NCI-H1105 (cell line): ENCODE data around the gene MAML1.

Experiments
- DNase-seq: peaks from one replicate; lab custom pipeline; 2025; lab: John Stamatoyannopoulos, UW

The MAML1 gene

GRCh38 chr5:179793468-179794139 is 61.0 kb downstream of the MAML1 start, which contains the start of gene LTC4S:
TSS of gene LTC4S (plus strand) at chr5:179793986. CDS start at chr5:179794081, 95 bp downstream.
- no peak for DNase-seq

GRCh38 chr5:179794171-179794570 is 61.5 kb downstream of the MAML1 start:
- DNase-seq: no peak

- DNase-seq: no peak
Measured at GRCh38 chr5:179794575-179794974, 62.0 kb downstream of the MAML1 start.

- peak; percentile 53 for DNase-seq
Measured at GRCh38 chr5:179795049-179795862, 62.6 kb downstream of the MAML1 start.

GRCh38 chr5:179795863-179796833 is 63.5 kb downstream of the MAML1 start:
- peak; percentile 64 for DNase-seq

GRCh38 chr5:179796877-179797608 is 64.4 kb downstream of the MAML1 start:
- DNase-seq: no peak

GRCh38 chr5:179797741-179798140 is 65.1 kb downstream of the MAML1 start:
- DNase-seq: no peak

- no peak for DNase-seq
Measured at GRCh38 chr5:179798144-179798770, 65.6 kb downstream of the MAML1 start.

- no peak for DNase-seq
Measured at GRCh38 chr5:179798771-179799643, 66.4 kb downstream of the MAML1 start.

- no peak for DNase-seq
Measured at GRCh38 chr5:179799644-179799973, 67.0 kb downstream of the MAML1 start.

- no peak for DNase-seq
Measured at GRCh38 chr5:179800071-179800695, 67.6 kb downstream of the MAML1 start.

GRCh38 chr5:179800696-179801201 is 68.1 kb downstream of the MAML1 start:
- no peak for DNase-seq

- no peak for DNase-seq
Measured at GRCh38 chr5:179801304-179802206, 68.9 kb downstream of the MAML1 start.

- no peak for DNase-seq
Measured at GRCh38 chr5:179802207-179802883, 69.7 kb downstream of the MAML1 start.

GRCh38 chr5:179802950-179803562 is 70.4 kb downstream of the MAML1 start:
- peak; percentile 79 for DNase-seq

GRCh38 chr5:179803651-179804554 is 71.3 kb downstream of the MAML1 start:
- no peak for DNase-seq
